HCT116 (cell line): ENCODE measurements around the gene CTBP2. TPM values are rescaled to one million over a fixed set of nuclear protein-coding genes. Genes with fewer than 3 reads are reported as not detected.

Experiments used
- ATAC-seq: fragments of 200-7000 bp; cut with Tn5 transposase; 2 replicates; pipeline ENCODE4 v1.9.1; 2020; ENCODE audit warnings: mild to moderate bottlenecking, moderate library complexity
- BruUV-seq: library from RNA; stranded (reverse); fragments of 400-500 nt; replicated peaks from 2 replicates; lab custom pipeline; 2021; lab: Mats Ljungman, UMichigan
- CTCF ChIA-PET: fragments of 300-600 bp; sonication (Branson Sonifier 250); formaldehyde crosslinking; loops from one replicate; lab custom pipeline; 2021; ENCODE audit warnings: antibody characterized with exemption; lab: Charles Lee
- POLR2A ChIA-PET: fragments of 300-600, 350-600 bp; sonication (Branson Sonifier 250); formaldehyde crosslinking; loops from one replicate; lab custom pipeline; 2021; ENCODE audit warnings: antibody characterized with exemption; lab: Charles Lee
- RAD21 ChIA-PET, 2 experiments: fragments of 300-600 bp; sonication (Branson Sonifier 250); formaldehyde crosslinking; loops; one replicate each; lab custom pipeline; 2023; ENCODE audit warnings: low total read pairs in 2 of 2; ENCODE audit not compliant: uncharacterized antibody in 2 of 2, unreplicated experiment in 2 of 2, low non-redundant PET in 1 of 2; lab: Charles Lee
- DNase-seq: peaks from one replicate; pipeline ENCODE4 v3.0.0-alpha.2; 2010; ENCODE audit warnings: low read depth, low spot score
- H2AFZ ChIP-seq: fragments of 200-600 bp; shearing (Covaris generic), sonication (generic); 2 replicates; pipeline ENCODE4 v1.6.1; 2017; ENCODE audit warnings: low read depth, mixed run types, mixed read lengths, antibody characterized with exemption, low read length; ENCODE audit not compliant: poor library complexity, severe bottlenecking
- H3K27ac ChIP-seq: 2 replicates; pipeline ENCODE4 v1.5.1; 2012; ENCODE audit warnings: low read depth, low read length
- H3K27me3 ChIP-seq: fragments of 200-600 bp; sonication (generic); 2 replicates; pipeline ENCODE4 v1.6.1; 2016; ENCODE audit warnings: mixed run types, low read length, mixed read lengths; ENCODE audit not compliant: insufficient read depth
- H3K36me3 ChIP-seq, 2 experiments: fragments of 200-500 bp in 1 of 2; fragments of 200-600 bp in 1 of 2; sonication (Bioruptor generic) in 1 of 2; sonication (generic) in 1 of 2; 2 replicates each; pipeline versions ENCODE4 v1.5.1 to v1.6.1; 2014 to 2016; ENCODE audit warnings: low read length in 2 of 2, inconsistent platforms in 1 of 2, mixed read lengths in 1 of 2, mixed run types in 1 of 2; ENCODE audit not compliant: insufficient read depth in 2 of 2, control insufficient read depth in 1 of 2
- H3K4me1 ChIP-seq, 2 experiments: fragments of 200-600 bp in 1 of 2; sonication (generic) in 1 of 2; 2 replicates each; pipeline versions ENCODE4 v1.5.1 to v1.6.1; 2012 to 2017; ENCODE audit warnings: low read length in 2 of 2, inconsistent platforms in 1 of 2, mild to moderate bottlenecking in 1 of 2, mixed read lengths in 1 of 2, mixed run types in 1 of 2, moderate library complexity in 1 of 2; ENCODE audit not compliant: insufficient read depth in 2 of 2, control insufficient read depth in 1 of 2
- H3K4me2 ChIP-seq: fragments of 200-600 bp; sonication (generic); 2 replicates; pipeline ENCODE4 v1.6.1; 2017; ENCODE audit warnings: mixed run types, low read length, mixed read lengths
- H3K4me3 ChIP-seq, 2 experiments: fragments of 200-600 bp in 1 of 2; sonication (generic) in 1 of 2; replicated peaks in 1 of 2; 2 replicates each; pipeline ENCODE4 v1.5.1; 2011 to 2016; ENCODE audit warnings: low read length in 2 of 2, control low read depth in 1 of 2, low read depth in 1 of 2, mild to moderate bottlenecking in 1 of 2, mixed read lengths in 1 of 2, mixed run types in 1 of 2
- H3K79me2 ChIP-seq: fragments of 200-600 bp; sonication (generic); 2 replicates; pipeline ENCODE4 v1.6.1; 2017; ENCODE audit warnings: mild to moderate bottlenecking, mixed run types, low read length, moderate library complexity, mixed read lengths; ENCODE audit not compliant: insufficient read depth
- H3K9ac ChIP-seq: fragments of 200-600 bp; sonication (generic); 2 replicates; pipeline ENCODE4 v1.6.1; 2016; ENCODE audit warnings: low read length, mixed read lengths
- H3K9me2 ChIP-seq: fragments of 200-600 bp; sonication (generic), shearing (Covaris generic); 2 replicates; pipeline ENCODE4 v1.6.1; 2017; ENCODE audit warnings: mixed run types, mild to moderate bottlenecking, moderate library complexity; ENCODE audit not compliant: insufficient read depth
- H3K9me3 ChIP-seq, 2 experiments: fragments of 200-500 bp in 1 of 2; fragments of 200-600 bp in 1 of 2; sonication (Bioruptor generic) in 1 of 2; sonication (generic) in 1 of 2; 2 replicates each; pipeline ENCODE4 v1.6.1; 2014 to 2017; ENCODE audit warnings: low read length in 2 of 2, mixed read lengths in 2 of 2, inconsistent platforms in 1 of 2, low read depth in 1 of 2, mild to moderate bottlenecking in 1 of 2, mixed run types in 1 of 2, moderate library complexity in 1 of 2; ENCODE audit not compliant: control insufficient read depth in 1 of 2, insufficient read depth in 1 of 2
- H4K20me1 ChIP-seq: fragments of 200-600 bp; sonication (generic), shearing (Covaris generic); 2 replicates; pipeline ENCODE4 v1.6.1; 2017; ENCODE audit warnings: mixed run types, mild to moderate bottlenecking, moderate library complexity; ENCODE audit not compliant: insufficient read depth
- CEBPB ChIP-seq: IDR thresholded peaks from 2 replicates; pipeline ENCODE4 v1.6.1; 2012; ENCODE audit warnings: low read depth
- EGR1 ChIP-seq: IDR thresholded peaks from 2 replicates; pipeline ENCODE4 v1.6.1; 2012; ENCODE audit warnings: low read depth
- EZH2phosphoT487 ChIP-seq: fragments of 200-600 bp; IDR thresholded peaks from 2 replicates; pipeline ENCODE4 v1.6.1; 2018; ENCODE audit warnings: antibody characterized with exemption, borderline replicate concordance
- FOSL1 ChIP-seq: IDR thresholded peaks from 2 replicates; pipeline ENCODE4 v1.6.1; 2012; ENCODE audit warnings: low read depth
- JUND ChIP-seq: IDR thresholded peaks from 2 replicates; pipeline ENCODE4 v1.6.1; 2012
- POLR2A ChIP-seq: IDR thresholded peaks from 2 replicates; pipeline ENCODE4 v1.7.0; 2011; ENCODE audit warnings: borderline replicate concordance; ENCODE audit not compliant: insufficient read depth, insufficient read length; ENCODE audit errors: extremely low read depth
- SP1 ChIP-seq: IDR thresholded peaks from 2 replicates; pipeline ENCODE4 v1.6.1; 2012; ENCODE audit warnings: low read depth
- TCF7L2 ChIP-seq: IDR thresholded peaks from 2 replicates; pipeline ENCODE4 v1.7.0; 2011; ENCODE audit warnings: borderline replicate concordance, inconsistent platforms; ENCODE audit not compliant: insufficient read depth, insufficient read length; ENCODE audit errors: extremely low read depth
- ZFX ChIP-seq: fragments of 450-650 bp; IDR thresholded peaks from 2 replicates; pipeline ENCODE4 v1.6.1; 2017
- ZNF274 ChIP-seq: fragments of 200-500 bp; sonication (Bioruptor generic); IDR thresholded peaks from 2 replicates; pipeline ENCODE4 v1.6.1; 2014; ENCODE audit warnings: mild to moderate bottlenecking, low read depth, low read length, inconsistent platforms
- intact Hi-C: fragments of 100-400 bp; cut with micrococcal nuclease; formaldehyde crosslinking; loops from 2 replicates; pipeline ENCODE4 v1.10.0; 2022
- total RNA-seq: library from RNA; stranded (reverse); gene quantifications from one replicate; pipeline ENCODE4 v1.2.1, GENCODE V29; 2021; ENCODE audit not compliant: unreplicated experiment
- TF ChIP-seq, protein P1 (sequence below): IDR thresholded peaks from 2 replicates; pipeline ENCODE4 v1.6.1; 2012

Gene CTBP2
- total RNA-seq, 1 experiment from 2014 or later, result 144 TPM

DNA sequence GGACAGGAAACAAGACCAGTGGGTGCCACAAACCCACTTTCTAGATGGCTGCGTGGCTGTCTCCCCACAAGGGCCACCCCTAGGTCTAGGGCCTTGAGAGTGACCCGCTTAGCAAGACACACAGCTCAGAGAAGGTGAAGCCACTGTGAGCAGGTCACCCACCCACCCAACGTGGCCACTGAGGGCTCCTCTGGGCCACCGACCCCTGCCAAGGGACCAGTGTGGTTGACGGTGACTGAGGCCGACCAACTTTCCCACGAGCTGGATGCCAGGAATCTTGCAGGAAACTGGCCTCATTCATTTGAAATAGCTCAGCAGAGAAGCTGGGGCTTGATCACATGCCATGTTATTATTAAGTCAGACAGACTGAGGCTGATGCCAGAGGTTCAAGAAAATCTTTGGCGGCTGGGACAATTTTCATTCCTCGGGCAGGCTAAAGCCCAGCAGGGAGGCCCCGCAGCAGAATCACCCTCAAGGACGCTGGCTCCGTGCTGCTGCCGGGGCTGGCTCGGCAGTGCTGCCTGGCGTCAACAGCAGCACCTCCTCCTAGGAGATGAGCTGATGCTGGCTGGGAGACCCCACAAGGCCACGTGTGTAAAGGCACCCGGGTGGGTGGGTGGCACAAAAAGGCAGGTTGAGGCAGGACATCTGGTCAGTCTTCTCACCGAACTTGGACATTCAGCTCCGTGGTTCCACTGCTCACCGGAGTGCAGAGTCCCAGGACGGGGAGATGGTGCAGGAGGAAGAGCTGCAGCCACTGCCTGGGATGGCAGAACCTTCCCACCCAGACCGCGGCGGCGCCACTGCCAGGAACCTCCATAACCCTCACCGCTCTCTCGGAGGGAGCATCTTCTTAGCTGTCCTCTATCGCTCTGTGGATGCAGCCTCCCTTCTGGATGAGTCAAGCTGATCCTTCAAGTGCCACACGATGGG lies 160.7 kb downstream of the CTBP2 start:
- Histone ChIP-seq H3K4me1 (no peaks in the 10 kb centered on the region), H3K4me3 (no peak overlapping the region), H2AFZ (no peak overlapping the region), H4K20me1 (no peaks in the 10 kb centered on the region), H3K27ac (no peak overlapping the region), H3K9ac (no peak overlapping the region), H3K36me3 (peaks cover 35 to 43% of the 10 kb centered on the region in 2 experiments), H3K27me3 (no peaks in the 10 kb centered on the region)
- POLR2A ChIA-PET, result interaction anchor here (0.6 kb wide), 1 partner anchor 11 kb away, joined by 3 read pairs; no protein-coding TSS in a partner anchor
- ATAC-seq, result no peak
- RAD21 ChIA-PET, result interaction anchor here in 1 of 2 experiments (0.7 kb wide), 1 partner anchor 16 kb away, joined by 5 read pairs; no protein-coding TSS in a partner anchor
- TF ChIP-seq CEBPB, result no peak
- TF ChIP-seq, protein P1, sequence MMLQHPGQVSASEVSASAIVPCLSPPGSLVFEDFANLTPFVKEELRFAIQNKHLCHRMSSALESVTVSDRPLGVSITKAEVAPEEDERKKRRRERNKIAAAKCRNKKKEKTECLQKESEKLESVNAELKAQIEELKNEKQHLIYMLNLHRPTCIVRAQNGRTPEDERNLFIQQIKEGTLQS, result no peak
- TF ChIP-seq TCF7L2, result no peak
- no peak for TF ChIP-seq EGR1
- no peak for TF ChIP-seq POLR2A
- TF ChIP-seq ZNF274, result no peak
- TF ChIP-seq JUND, result no peak
- TF ChIP-seq EZH2phosphoT487, result no peak
- TF ChIP-seq ZFX, result no peak
- no peak for TF ChIP-seq FOSL1
- no peak for TF ChIP-seq SP1
- TF ChIP-seq, all 23 proteins: peak for 0
- intact Hi-C loops, result loop anchor here (10.0 kb wide), 1 partner anchor 345 kb away; no protein-coding TSS in a partner anchor
- BruUV-seq, result no TSS peak
- no peak overlapping the region for H3K4me2 ChIP-seq
- no peak for DNase-seq
- H3K9me3 ChIP-seq, result no peaks in the 10 kb centered on the region
- no peaks in the 10 kb centered on the region for H3K9me2 ChIP-seq
- CTCF ChIA-PET, result no interaction called here
- H3K79me2 ChIP-seq, result peaks cover 10% of the 10 kb centered on the region; the same call in 1 of the 2 replicates
